H9 (cell line): ENCODE measurements around the gene GNPTAB. TPM values are rescaled to one million over a fixed set of nuclear protein-coding genes. Genes with fewer than 3 reads are reported as not detected.

Experiments
- DNase-seq: peaks from one replicate; pipeline ENCODE4 v3.0.0-alpha.2; 2017
- H2AFZ ChIP-seq: one replicate; pipeline ENCODE4 v1.6.1; 2013; ENCODE audit warnings: mild to moderate bottlenecking, low read length, control low read depth, moderate library complexity
- H2AK5ac ChIP-seq: 2 replicates; pipeline ENCODE4 v1.6.1; 2013; ENCODE audit warnings: low read length, control low read depth, mixed read lengths; ENCODE audit not compliant: insufficient read length
- H2BK120ac ChIP-seq: one replicate; pipeline ENCODE4 v1.6.1; 2013; ENCODE audit warnings: low read depth, mild to moderate bottlenecking, low read length, control low read depth, inconsistent platforms; ENCODE audit not compliant: poor library complexity, severe bottlenecking
- H2BK12ac ChIP-seq: 2 replicates; pipeline ENCODE4 v1.6.1; 2013; ENCODE audit warnings: low read length, control low read depth, mixed read lengths, low read depth; ENCODE audit not compliant: insufficient read length
- H2BK15ac ChIP-seq: 2 replicates; pipeline ENCODE4 v1.6.1; 2013; ENCODE audit warnings: low read depth, low read length, control low read depth
- H2BK20ac ChIP-seq: one replicate; pipeline ENCODE4 v1.6.1; 2013; ENCODE audit warnings: low read depth, mild to moderate bottlenecking, low read length, control low read depth, inconsistent platforms; ENCODE audit not compliant: poor library complexity, severe bottlenecking
- H2BK5ac ChIP-seq: 2 replicates; pipeline ENCODE4 v1.6.1; 2013; ENCODE audit warnings: low read length, control low read depth, mixed read lengths; ENCODE audit not compliant: insufficient read length
- H3K14ac ChIP-seq: 2 replicates; pipeline ENCODE4 v1.6.1; 2013; ENCODE audit warnings: low read length, control low read depth; ENCODE audit not compliant: insufficient read depth
- H3K18ac ChIP-seq: 2 replicates; pipeline ENCODE4 v1.6.1; 2013; ENCODE audit warnings: low read depth, mild to moderate bottlenecking, mixed read lengths, low read length, control low read depth; ENCODE audit not compliant: insufficient read length
- H3K23ac ChIP-seq: 2 replicates; pipeline ENCODE4 v1.6.1; 2013; ENCODE audit warnings: low read length, control low read depth, mixed read lengths, low read depth; ENCODE audit not compliant: insufficient read length
- H3K23me2 ChIP-seq: 2 replicates; pipeline ENCODE4 v1.6.1; 2013; ENCODE audit warnings: low read depth, mild to moderate bottlenecking, mixed read lengths, low read length, control low read depth; ENCODE audit not compliant: insufficient read length, poor library complexity, severe bottlenecking
- H3K27ac ChIP-seq: 2 replicates; pipeline ENCODE4 v1.5.1; 2013; ENCODE audit warnings: low read length, control low read depth, mixed read lengths, low read depth; ENCODE audit not compliant: insufficient read length
- H3K27me3 ChIP-seq: 2 replicates; pipeline ENCODE4 v1.6.1; 2013; ENCODE audit warnings: low read length, control low read depth, inconsistent platforms; ENCODE audit not compliant: insufficient read depth
- H3K4ac ChIP-seq: 2 replicates; pipeline ENCODE4 v1.6.1; 2013; ENCODE audit warnings: low read depth, mild to moderate bottlenecking, control low read depth, inconsistent platforms, low read length, moderate library complexity
- H3K4me1 ChIP-seq: 2 replicates; pipeline ENCODE4 v1.6.1; 2013; ENCODE audit warnings: low read length, control low read depth, inconsistent platforms; ENCODE audit not compliant: insufficient read depth
- H3K4me2 ChIP-seq: 2 replicates; pipeline ENCODE4 v1.6.1; 2013; ENCODE audit warnings: low read length, control low read depth, mixed read lengths; ENCODE audit not compliant: insufficient read length, insufficient read depth
- H3K56ac ChIP-seq: 2 replicates; pipeline ENCODE4 v1.6.1; 2013; ENCODE audit warnings: low read depth, mild to moderate bottlenecking, mixed read lengths, low read length, control low read depth; ENCODE audit not compliant: insufficient read length
- H3K79me1 ChIP-seq: 2 replicates; pipeline ENCODE4 v1.6.1; 2013; ENCODE audit warnings: low read depth, mild to moderate bottlenecking, moderate library complexity, low read length, control low read depth, inconsistent platforms; ENCODE audit not compliant: insufficient read depth, poor library complexity, severe bottlenecking
- H3K79me2 ChIP-seq: 2 replicates; pipeline ENCODE4 v1.6.1; 2013; ENCODE audit warnings: low read length, control low read depth, inconsistent platforms; ENCODE audit not compliant: insufficient read depth
- H3K9ac ChIP-seq: 2 replicates; pipeline ENCODE4 v1.6.1; 2013; ENCODE audit warnings: low read length, control low read depth, mixed read lengths; ENCODE audit not compliant: insufficient read length; ENCODE audit errors: extremely low read depth
- H3K9me3 ChIP-seq: one replicate; pipeline ENCODE4 v1.6.1; 2013; ENCODE audit warnings: low read depth, low read length, inconsistent platforms; ENCODE audit not compliant: control insufficient read depth
- H3T11ph ChIP-seq: one replicate; pipeline ENCODE4 v1.6.1; 2013; ENCODE audit warnings: mild to moderate bottlenecking, low read length, control low read depth, inconsistent platforms
- H4K20me1 ChIP-seq: one replicate; pipeline ENCODE4 v1.6.1; 2013; ENCODE audit not compliant: control insufficient read depth, insufficient read length, insufficient read depth
- H4K5ac ChIP-seq: 2 replicates; pipeline ENCODE4 v1.6.1; 2013; ENCODE audit warnings: low read depth, mild to moderate bottlenecking, mixed read lengths, low read length, control low read depth; ENCODE audit not compliant: insufficient read length
- H4K8ac ChIP-seq: replicated peaks from 2 replicates; pipeline ENCODE4 v1.6.1; 2013; ENCODE audit warnings: low read length, control low read depth, mixed read lengths, low read depth; ENCODE audit not compliant: insufficient read length
- H4K91ac ChIP-seq: 2 replicates; pipeline ENCODE4 v1.6.1; 2013; ENCODE audit warnings: low read depth, mild to moderate bottlenecking, moderate library complexity, mixed read lengths, low read length, control low read depth; ENCODE audit not compliant: insufficient read length
- H3K27ac Mint-ChIP-seq, 3 experiments: 2 replicates in 2 of 3; 3 replicates in 1 of 3; pipeline ENCODE4 v1.8.0; 2020 to 2021; ENCODE audit warnings: mixed read lengths in 3 of 3, mild to moderate bottlenecking in 1 of 3, moderate library complexity in 1 of 3
- H3K27me3 Mint-ChIP-seq: 2 replicates; pipeline ENCODE4 v1.8.0; 2021; ENCODE audit warnings: low read depth, mild to moderate bottlenecking, moderate library complexity, mixed read lengths
- H3K36me3 Mint-ChIP-seq, 3 experiments: 2 replicates in 2 of 3; 3 replicates in 1 of 3; pipeline ENCODE4 v1.8.0; 2020 to 2021; ENCODE audit warnings: low read depth in 3 of 3, mixed read lengths in 3 of 3; ENCODE audit not compliant: insufficient read depth in 1 of 3
- H3K4me1 Mint-ChIP-seq, 2 experiments: 2 replicates each; pipeline ENCODE4 v1.8.0; 2020; ENCODE audit warnings: mixed read lengths in 2 of 2
- H3K4me3 Mint-ChIP-seq, 2 experiments: 2 replicates in 1 of 2; 3 replicates in 1 of 2; pipeline ENCODE4 v1.8.0; 2020 to 2021; ENCODE audit warnings: mild to moderate bottlenecking in 2 of 2, mixed read lengths in 2 of 2, moderate library complexity in 1 of 2
- H3K9me3 Mint-ChIP-seq, 2 experiments: 2 replicates in 1 of 2; 3 replicates in 1 of 2; pipeline ENCODE4 v1.8.0; 2020; ENCODE audit warnings: mild to moderate bottlenecking in 2 of 2, mixed read lengths in 2 of 2, moderate library complexity in 1 of 2
- CTCF ChIP-seq: fragments of 200-600 bp; sonication (generic); conservative IDR thresholded peaks from 3 replicates; pipeline ENCODE4 v1.8.0; 2021; ENCODE audit warnings: antibody characterized with exemption, mild to moderate bottlenecking
- WGBS: extraction: QIAGEN DNeasy Blood & Tissue Kit; methylation state at CpG from one replicate; pipeline ENCODE4 v1.1.7; 2013; ENCODE audit warnings: missing lambda C conversion rate, low lambda C conversion rate, mixed read lengths; ENCODE audit not compliant: insufficient read length; ENCODE audit errors: extremely low coverage; 5-methylcytosine and 5-hydroxymethylcytosine counted together
- total RNA-seq: library from RNA; stranded (reverse); gene quantifications from 2 replicates; pipeline ENCODE4 v1.2.1, GENCODE V29; 2021

Gene GNPTAB
- total RNA-seq, 1 experiment from 2014 or later, result 44.3 TPM

GRCh38 chr12:101722392-101722791 lies 108.4 kb downstream of the GNPTAB start:
- no peaks in the 10 kb centered on the region for H3K27me3 ChIP-seq
- H3K4me1 ChIP-seq, result no peaks in the 10 kb centered on the region
- no peak overlapping the region for H3K4ac ChIP-seq
- no peaks in the 10 kb centered on the region for H3K79me1 ChIP-seq
- H3K14ac ChIP-seq, result no peak overlapping the region
- H2AK5ac ChIP-seq, result no peak overlapping the region
- H3K4me2 ChIP-seq, result no peak overlapping the region
- H3K27ac Mint-ChIP-seq, result no peak overlapping the region
- H3K79me2 ChIP-seq, result no peaks in the 10 kb centered on the region
- no peaks in the 10 kb centered on the region for H3K9me3 Mint-ChIP-seq
- H3K9ac ChIP-seq, result no peak overlapping the region
- no peak overlapping the region for H4K91ac ChIP-seq
- H3K27ac ChIP-seq, result no peak overlapping the region
- H2AFZ ChIP-seq, result no peak overlapping the region
- H4K5ac ChIP-seq, result no peak overlapping the region
- no peaks in the 10 kb centered on the region for H3K36me3 Mint-ChIP-seq
- no peaks in the 10 kb centered on the region for H3K27me3 Mint-ChIP-seq
- no peak overlapping the region for H3K4me3 Mint-ChIP-seq
- H4K8ac ChIP-seq, result no peak overlapping the region
- no peak overlapping the region for H2BK15ac ChIP-seq
- H3K18ac ChIP-seq, result no peak overlapping the region
- no peak overlapping the region for H2BK5ac ChIP-seq
- H3T11ph ChIP-seq, result no peak overlapping the region
- H4K20me1 ChIP-seq, result no peaks in the 10 kb centered on the region
- no peaks in the 10 kb centered on the region for H3K4me1 Mint-ChIP-seq
- H3K56ac ChIP-seq, result no peak overlapping the region
- no peak for TF ChIP-seq CTCF
- H2BK20ac ChIP-seq, result no peak overlapping the region
- no peak overlapping the region for H3K23ac ChIP-seq
- H2BK12ac ChIP-seq, result no peak overlapping the region
- DNase-seq, result no peak
- no CpG with 5 or more reads among the region's 4 CpGs for whole genome bisulfite sequencing
- H3K9me3 ChIP-seq, result no peaks in the 10 kb centered on the region
- H3K23me2 ChIP-seq, result no peaks in the 10 kb centered on the region
- no peak overlapping the region for H2BK120ac ChIP-seq
